HG02852 (cell line): Measurements from ENCODE around the gene LSM10.

Source experiments
- ATAC-seq: cut with Tn5 transposase; IDR thresholded peaks from one replicate; pipeline ENCODE4 v1.9.1; 2021; ENCODE audit warnings: mild to moderate bottlenecking, moderate library complexity; ENCODE audit not compliant: unreplicated experiment

Gene LSM10

GRCh38 chr1:36385410-36386264, 12.1 kb downstream of the LSM10 start, which contains the start of gene STK40:
Gene STK40 (minus strand): TSS chr1:36385924. CDS start chr1:36361332, 24,592 bp downstream.
- peak; percentile 87 for ATAC-seq

DNA sequence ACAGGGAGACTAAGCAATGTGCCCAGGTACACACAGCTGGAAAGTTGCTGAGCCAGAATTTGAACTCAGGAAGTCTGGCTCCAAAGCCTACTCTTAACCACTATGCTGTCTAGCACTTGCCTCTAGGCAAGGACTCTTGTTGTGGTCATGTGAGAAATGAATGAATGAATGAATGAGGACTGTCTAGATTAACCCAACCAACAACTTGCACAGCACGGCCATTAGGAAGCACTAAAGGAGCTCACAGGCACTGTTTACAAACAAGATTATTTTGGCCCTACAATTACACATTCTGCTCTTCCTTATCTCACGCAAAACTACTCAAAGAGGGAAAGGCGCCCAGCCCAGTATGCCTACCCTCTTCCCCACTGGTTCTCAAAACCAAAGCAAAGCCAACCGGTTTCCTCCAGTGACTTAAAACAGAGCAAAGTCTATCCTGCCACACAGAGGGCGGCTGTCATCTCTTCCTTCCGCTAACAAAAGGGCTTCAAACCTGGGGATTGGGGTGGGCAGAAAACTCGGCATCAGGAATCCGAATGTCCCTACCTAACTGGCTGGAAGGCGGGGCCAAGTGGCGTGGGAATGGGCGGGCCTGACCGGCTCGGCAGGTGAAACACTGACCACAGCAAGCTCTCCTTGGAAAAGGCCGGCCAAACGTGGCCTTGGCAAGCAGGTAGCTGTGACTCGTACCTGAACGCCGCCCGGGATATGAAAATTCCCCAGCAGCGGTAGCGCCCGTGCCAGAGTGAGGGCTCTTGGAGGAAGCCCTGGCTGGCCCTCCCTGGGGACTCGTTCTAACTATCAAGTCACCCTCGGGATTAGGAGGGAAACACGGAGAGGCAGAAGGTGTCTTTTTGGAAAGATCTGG, 12.9 kb downstream of the LSM10 start:
- no peak for ATAC-seq

DNA sequence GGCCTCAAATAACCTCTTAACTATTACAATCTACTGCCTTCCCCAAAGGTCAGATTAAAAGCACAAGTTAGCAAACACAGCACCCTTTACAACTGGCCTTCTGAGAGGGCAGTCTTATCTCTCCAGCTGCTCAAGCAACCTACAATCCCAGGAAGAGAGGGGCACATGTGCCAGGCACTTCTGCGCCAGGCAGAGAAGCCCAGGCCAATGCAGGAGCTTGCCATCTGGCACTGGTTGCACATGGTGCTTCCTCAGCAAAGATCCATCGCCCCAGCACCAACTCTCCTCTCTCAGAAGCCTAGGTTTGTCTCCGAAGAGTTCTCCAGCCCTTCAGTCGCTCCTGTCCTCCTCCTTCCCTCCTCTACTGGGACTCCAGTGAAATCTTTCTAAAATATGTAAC, 14.5 kb downstream of the LSM10 start:
- no peak for ATAC-seq

DNA sequence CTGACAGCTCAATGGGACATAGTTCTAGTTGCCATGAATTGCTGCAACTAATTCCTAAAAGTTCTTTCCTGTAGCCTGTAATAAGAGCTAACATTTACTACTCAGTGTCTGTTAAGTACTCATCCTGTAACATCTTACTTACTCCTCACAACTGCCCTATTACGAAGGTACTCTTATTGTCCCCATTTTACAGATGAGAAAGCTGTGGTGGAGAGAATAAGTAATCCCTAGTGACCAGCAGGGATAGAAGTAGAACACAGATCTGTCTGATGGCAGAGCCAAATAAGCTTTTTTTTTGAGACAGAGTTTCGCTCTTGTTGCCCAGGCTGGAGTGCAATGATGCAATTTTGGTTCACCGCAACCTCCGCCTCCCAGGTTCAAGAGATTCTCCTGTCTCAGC, 15.0 kb downstream of the LSM10 start:
- ATAC-seq = no peak

DNA sequence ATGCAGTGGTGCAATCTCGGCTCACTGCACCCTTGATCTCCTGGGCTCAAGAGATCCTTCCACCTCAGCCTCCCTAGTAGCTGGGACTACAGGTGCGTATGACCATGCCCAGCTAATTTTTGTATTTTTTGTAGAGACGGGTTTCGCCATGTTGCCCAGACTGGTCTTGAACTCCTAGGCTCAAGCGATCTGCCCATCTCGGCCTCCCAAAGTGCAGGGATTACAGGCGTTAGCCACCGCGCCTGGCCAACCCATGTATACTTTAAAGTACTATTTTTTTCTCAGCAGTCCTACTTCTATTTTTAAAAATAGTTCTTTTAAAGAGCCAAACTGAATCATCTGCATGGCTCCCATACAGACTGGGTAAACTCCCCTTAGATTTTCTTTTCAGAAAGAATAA, 15.5 kb downstream of the LSM10 start:
- no peak for ATAC-seq

DNA sequence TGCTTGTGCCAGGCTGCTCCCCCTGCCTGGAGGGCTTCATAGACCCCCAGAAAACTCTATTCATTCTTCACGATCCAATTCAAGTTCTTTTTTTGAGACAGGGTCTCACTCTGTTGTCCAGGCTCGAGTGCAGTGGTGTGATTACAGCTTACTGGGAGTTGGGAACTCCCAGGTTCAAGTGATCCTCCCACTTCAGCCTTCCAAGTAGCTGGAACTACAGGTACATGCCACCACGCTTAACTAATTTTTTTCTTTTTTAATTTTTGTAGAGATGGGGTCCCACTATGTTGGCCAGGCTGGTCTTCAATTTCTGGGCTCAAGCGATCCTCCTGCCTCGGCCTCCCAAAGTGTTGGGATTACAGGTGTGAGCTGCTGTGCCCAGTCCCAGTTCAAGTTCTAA, 16.3 kb downstream of the LSM10 start:
- no peak for ATAC-seq

DNA sequence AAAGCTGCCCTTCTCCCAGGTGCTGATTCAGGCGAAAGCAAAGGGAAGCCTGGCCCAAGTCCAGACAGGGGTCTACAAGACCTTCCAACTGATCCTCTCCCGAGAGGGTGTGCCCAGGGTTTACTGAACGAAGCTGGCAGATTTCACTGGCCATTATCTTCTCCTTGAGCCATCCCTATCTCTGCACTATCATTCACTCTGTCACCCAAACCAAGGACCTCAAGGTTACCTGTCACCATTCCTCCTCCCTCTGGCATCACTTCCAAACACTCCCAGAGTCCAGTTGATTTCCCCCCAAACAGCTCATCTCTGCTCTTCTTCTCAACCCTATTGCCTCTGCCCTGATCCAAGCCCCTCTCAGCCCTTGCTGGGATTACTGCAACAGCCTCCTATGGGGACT, 16.9 kb downstream of the LSM10 start:
- no peak for ATAC-seq

GRCh38 chr1:36380143-36380619, 17.5 kb downstream of the LSM10 start:
- no peak for ATAC-seq

DNA sequence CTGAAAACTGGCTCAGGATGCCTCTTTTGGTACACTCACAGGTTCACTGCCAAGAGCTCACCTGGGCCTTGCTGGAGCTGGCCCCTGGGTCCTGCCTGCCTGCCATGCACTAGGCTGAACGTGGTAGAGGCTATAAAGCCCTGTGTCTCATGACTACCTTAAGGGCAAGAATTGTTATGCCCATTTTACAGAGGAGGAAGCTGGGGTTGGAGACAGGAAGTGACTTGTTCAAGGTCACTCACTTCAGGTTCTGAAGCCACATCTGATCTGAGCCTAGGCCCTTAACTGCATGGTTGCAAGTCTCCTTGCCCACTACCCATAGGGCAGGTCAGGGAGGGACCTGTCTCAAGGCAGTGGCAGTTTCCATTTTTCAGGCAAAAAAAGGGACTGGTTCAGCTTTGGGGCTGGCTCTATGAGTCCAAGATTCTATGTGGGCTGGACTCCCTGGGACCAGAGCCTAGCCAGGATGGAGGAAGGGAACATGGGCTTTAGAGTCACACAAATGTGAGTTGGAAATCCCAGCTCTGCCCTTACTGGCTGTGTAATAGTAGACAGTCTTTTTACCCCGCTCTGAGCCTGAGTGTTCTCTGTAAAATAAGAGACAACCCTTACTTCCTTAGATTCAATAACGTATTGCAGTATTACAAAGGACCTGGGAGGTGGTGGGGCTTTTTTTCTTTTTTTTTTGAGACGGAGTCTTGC, 19.8 kb downstream of the LSM10 start:
- ATAC-seq = no peak

GRCh38 chr1:36372617-36373016, 25.1 kb downstream of the LSM10 start:
- ATAC-seq = no peak

DNA sequence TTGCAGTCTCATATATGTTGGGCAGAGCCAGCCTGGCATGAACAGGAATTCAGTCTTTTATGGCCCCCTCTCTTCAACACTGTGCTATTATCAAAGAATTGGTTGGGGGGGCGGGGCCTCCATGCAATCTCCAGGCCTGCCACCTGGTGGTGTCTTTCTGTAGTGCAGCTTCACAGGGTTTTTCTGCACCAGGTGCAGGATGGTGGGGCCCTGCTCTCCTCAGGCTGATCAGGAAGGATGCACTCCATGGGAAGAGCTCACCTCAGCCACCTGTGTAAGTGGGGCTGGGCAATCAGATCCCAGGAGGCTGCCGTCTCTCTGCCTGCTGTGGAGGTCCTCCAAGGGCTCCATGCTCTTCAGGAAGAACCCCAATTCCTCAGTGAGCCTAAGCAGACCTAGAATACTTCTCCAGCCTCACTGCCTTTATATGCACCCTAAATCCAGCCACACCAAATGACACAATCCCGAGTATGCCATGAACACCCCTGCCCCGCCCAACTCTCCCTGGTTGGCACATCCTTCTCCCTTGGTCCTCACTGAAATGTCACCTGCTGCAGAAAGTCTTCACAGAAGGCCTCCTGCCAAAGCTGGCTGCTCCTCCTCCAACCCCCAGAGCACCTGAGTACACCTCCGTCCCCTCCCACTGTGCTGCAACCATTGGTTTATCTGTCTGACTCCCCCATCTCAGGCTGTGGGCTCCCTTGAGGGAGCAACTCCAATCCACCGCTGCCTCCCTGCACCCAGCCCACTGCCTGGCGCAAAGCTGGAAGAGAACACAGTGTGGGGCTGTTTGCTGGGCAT, 28.4 kb downstream of the LSM10 start:
- no peak for ATAC-seq

DNA sequence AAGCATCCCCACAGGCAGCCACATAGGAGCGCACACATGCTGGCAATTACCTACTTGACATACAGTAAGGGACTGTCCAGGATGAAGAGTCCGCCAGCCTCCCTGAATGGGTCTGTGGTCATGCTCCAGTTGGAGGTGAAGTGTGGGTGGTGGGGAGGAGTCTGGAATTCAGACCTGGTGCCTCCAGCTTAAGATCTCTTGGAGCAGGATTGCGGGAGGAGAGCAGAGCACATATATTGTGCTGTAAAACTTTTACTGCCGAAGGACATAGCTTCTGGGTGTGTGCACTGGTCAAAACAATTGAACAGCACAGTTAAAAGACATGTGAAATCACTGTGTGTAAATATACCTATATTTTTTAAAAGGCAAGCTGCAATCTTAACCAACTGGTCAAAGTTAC, 29.9 kb downstream of the LSM10 start:
- ATAC-seq = no peak

- ATAC-seq = no peak
Observed at GRCh38 chr1:36367066-36367465, 30.6 kb downstream of the LSM10 start.

GRCh38 chr1:36366091-36366661, 31.5 kb downstream of the LSM10 start:
- no peak for ATAC-seq

GRCh38 chr1:36365381-36365780, 32.3 kb downstream of the LSM10 start:
- ATAC-seq = no peak

- no peak for ATAC-seq
Observed at GRCh38 chr1:36359911-36360550, 37.7 kb downstream of the LSM10 start.

GRCh38 chr1:36359383-36359782, 38.3 kb downstream of the LSM10 start:
- no peak for ATAC-seq

DNA sequence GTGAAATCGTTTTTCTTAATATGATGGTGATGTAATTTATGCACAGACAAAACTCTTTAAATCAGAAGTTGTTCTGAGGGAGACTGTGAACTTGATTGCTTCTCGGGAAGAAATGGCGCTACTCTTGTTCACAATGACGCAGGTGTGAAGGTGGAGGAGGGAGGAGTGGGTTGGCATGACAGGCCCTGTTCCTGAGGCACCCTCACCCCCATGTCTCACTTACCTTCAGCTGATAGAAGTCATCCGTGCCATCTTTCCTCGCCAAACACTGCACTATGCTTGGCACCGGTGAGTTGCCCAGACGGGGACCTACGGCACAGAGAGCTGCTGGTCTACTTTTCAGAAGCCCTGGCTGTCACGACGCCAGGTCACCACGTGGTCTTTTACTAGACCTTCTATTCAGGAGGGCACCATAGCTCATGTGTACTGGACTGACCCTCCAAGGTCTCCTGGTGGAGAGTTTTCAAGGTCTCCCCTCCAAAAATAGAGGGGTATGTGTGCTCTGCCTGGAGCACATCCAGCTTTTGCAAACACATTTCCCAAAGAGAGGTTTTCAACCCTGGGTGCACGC, 39.1 kb downstream of the LSM10 start:
- no peak for ATAC-seq

DNA sequence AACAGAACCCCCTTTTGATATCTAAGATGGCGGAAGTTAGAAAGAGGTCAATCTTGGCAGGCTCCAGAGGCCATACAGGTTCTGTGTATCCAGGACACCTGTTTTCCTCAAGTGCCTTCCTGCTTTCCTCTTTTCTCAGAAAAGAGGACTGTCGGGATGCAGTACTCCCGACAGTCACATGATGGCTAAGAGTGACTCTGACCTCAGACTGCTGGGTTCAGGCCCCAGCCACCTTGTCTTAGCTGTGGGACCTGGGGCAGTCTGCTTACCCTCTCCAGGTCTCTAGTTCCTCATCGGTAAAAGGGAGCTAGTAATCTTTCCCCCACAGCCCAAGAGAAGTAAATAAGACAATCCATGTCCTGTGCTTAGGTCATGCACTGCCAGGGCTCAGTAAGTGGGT, 41.9 kb downstream of the LSM10 start:
- ATAC-seq = no peak
